Caco-2 (cell line): ENCODE measurements around the gene CLDN25. TPM values are rescaled to one million over a fixed set of nuclear protein-coding genes. Genes with fewer than 3 reads are reported as not detected.

Experiments used
- Bru-seq: library from RNA; stranded (reverse); fragments of 400-500 nt; gene quantifications from one replicate; lab custom pipeline; 2021; lab: Mats Ljungman, UMichigan
- BruChase-seq, 2 experiments: library from RNA; stranded (reverse); fragments of 400-500 nt; gene quantifications; one replicate each; lab custom pipeline; 2021; lab: Mats Ljungman, UMichigan
- BruUV-seq: library from RNA; stranded (reverse); fragments of 400-500 nt; replicated peaks from 2 replicates; lab custom pipeline; 2021; lab: Mats Ljungman, UMichigan
- CTCF ChIA-PET: fragments of 300-600 bp; sonication (Branson Sonifier 250); formaldehyde crosslinking; loops from one replicate; lab custom pipeline; 2022; ENCODE audit warnings: antibody characterized with exemption; lab: Charles Lee
- POLR2A ChIA-PET: fragments of 300-600 bp; sonication (Branson Sonifier 250); formaldehyde crosslinking; loops from one replicate; lab custom pipeline; 2022; ENCODE audit warnings: antibody characterized with exemption; lab: Charles Lee
- DNase-seq, 2 experiments: peaks; one replicate each; pipeline versions ENCODE4 v3.0.0 to v3.0.0-alpha.2; 2020 to 2022
- H3K27me3 ChIP-seq: replicated peaks from 2 replicates; pipeline ENCODE4 v1.6.0; 2011; ENCODE audit warnings: low read length; ENCODE audit not compliant: control insufficient read depth, insufficient read depth
- H3K36me3 ChIP-seq: 2 replicates; pipeline ENCODE4 v1.5.1; 2011; ENCODE audit warnings: low read length; ENCODE audit not compliant: control insufficient read depth, insufficient read depth
- H3K4me1 ChIP-seq: fragments of 250-450 bp; sonication (Bioruptor Pico); 2 replicates; pipeline ENCODE4 v1.5.1; 2020; ENCODE audit warnings: mild to moderate bottlenecking
- H3K4me3 ChIP-seq: 2 replicates; pipeline ENCODE4 v1.5.1; 2011; ENCODE audit warnings: low read depth, mild to moderate bottlenecking, control low read depth, low read length
- H3K9me3 ChIP-seq: fragments of 250-450 bp; sonication (Bioruptor Pico); 2 replicates; pipeline ENCODE4 v1.5.1; 2020; ENCODE audit warnings: mild to moderate bottlenecking, moderate library complexity
- H3K27ac Mint-ChIP-seq: one replicate; pipeline ENCODE4 v1.8.0; 2022; ENCODE audit warnings: mixed read lengths; ENCODE audit not compliant: unreplicated experiment
- H3K27me3 Mint-ChIP-seq: one replicate; pipeline ENCODE4 v1.8.0; 2022; ENCODE audit warnings: mixed read lengths; ENCODE audit not compliant: insufficient read depth, unreplicated experiment
- H3K36me3 Mint-ChIP-seq: one replicate; pipeline ENCODE4 v1.8.0; 2022; ENCODE audit warnings: mild to moderate bottlenecking, mixed read lengths; ENCODE audit not compliant: insufficient read depth, unreplicated experiment
- H3K4me1 Mint-ChIP-seq: one replicate; pipeline ENCODE4 v1.8.0; 2022; ENCODE audit warnings: low read depth, mixed read lengths; ENCODE audit not compliant: unreplicated experiment
- H3K4me3 Mint-ChIP-seq: one replicate; pipeline ENCODE4 v1.8.0; 2022; ENCODE audit warnings: mild to moderate bottlenecking, moderate library complexity, mixed read lengths; ENCODE audit not compliant: unreplicated experiment
- H3K9me3 Mint-ChIP-seq: one replicate; pipeline ENCODE4 v1.8.0; 2022; ENCODE audit warnings: mixed read lengths; ENCODE audit not compliant: unreplicated experiment
- intact Hi-C: fragments of 100-400 bp; cut with micrococcal nuclease; formaldehyde crosslinking; loops from one replicate; pipeline ENCODE4 v1.10.0; 2022; ENCODE audit not compliant: unreplicated experiment
- long read RNA-seq: library from polyadenylated mRNA; stranded (forward); transcript quantifications from one replicate; pipeline ENCODE4 v2.0.0, GENCODE V29; 2022
- total RNA-seq: library from RNA; stranded (reverse); gene quantifications from 2 replicates; pipeline ENCODE4 v1.2.3, GENCODE V29; 2022
- TF ChIP-seq, protein P1 (sequence below), 2 experiments: fragments of 200-600 bp in 1 of 2; IDR thresholded peaks; 1 replicate in 1 of 2; 2 replicates in 1 of 2; pipeline versions ENCODE4 v1.5.1 to v1.8.0; 2011 to 2022; ENCODE audit warnings: antibody characterized with exemption in 1 of 2, control low read depth in 1 of 2, inconsistent platforms in 1 of 2, low read depth in 1 of 2, low read length in 1 of 2, mild to moderate bottlenecking in 1 of 2, moderate library complexity in 1 of 2; ENCODE audit not compliant: insufficient read depth in 1 of 2, severe bottlenecking in 1 of 2, unreplicated experiment in 1 of 2

Gene CLDN25
- not detected in 2 replicates for total RNA-seq
- Bru-seq, nascent RNA = not detected
- BruChase-seq, experiment 1, labeled RNA remaining after a 2-hour chase = not detected
- not detected for BruChase-seq, experiment 2, labeled RNA remaining after a 6-hour chase
- long read RNA-seq = 0 reads

DNA sequence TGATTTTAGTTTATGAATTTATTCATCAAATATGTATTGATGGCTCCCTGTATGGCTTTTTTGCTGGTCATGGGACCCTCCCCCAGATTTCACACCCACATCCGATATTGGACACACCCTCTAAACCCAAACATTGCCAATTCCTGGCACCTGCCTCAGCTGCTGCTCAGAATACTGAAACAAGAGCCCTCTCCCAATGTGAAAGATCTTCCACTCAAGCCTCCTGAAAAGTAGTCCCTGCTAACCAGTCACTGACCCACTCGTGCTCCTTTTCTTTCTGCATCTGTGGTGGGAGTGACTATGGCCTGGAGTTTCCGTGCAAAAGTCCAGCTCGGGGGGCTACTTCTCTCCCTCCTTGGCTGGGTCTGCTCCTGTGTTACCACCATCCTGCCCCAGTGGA, at the start of gene CLDN25:
Gene CLDN25, plus strand, starts transcription at position 301 of the 400 bp plus-strand sequence. Its CDS starts 0 bp downstream, at position 301.
- intact Hi-C loops = no loop called here
- H3K27ac Mint-ChIP-seq = no peak within 1 kb of the TSS
- no peaks in the 10 kb centered on the region for H3K9me3 ChIP-seq
- ChIA-PET POLR2A (no interaction called here), CTCF (no interaction called here)
- H3K36me3 Mint-ChIP-seq = no peaks in the 10 kb centered on the region
- peaks cover 6% of the 10 kb centered on the region for H3K4me1 ChIP-seq
- DNase-seq = no peak
- no peak within 1 kb of the TSS for H3K4me3 ChIP-seq
- peaks cover 3% of the 10 kb centered on the region for H3K27me3 Mint-ChIP-seq
- no peak within 1 kb of the TSS for H3K4me3 Mint-ChIP-seq
- H3K9me3 Mint-ChIP-seq = no peaks in the 10 kb centered on the region
- no TSS peak for BruUV-seq
- peaks cover 1% of the 10 kb centered on the region; the same call in 1 of the 2 replicates for H3K27me3 ChIP-seq
- H3K36me3 ChIP-seq = no peaks in the 10 kb centered on the region
- TF ChIP-seq, protein P1, sequence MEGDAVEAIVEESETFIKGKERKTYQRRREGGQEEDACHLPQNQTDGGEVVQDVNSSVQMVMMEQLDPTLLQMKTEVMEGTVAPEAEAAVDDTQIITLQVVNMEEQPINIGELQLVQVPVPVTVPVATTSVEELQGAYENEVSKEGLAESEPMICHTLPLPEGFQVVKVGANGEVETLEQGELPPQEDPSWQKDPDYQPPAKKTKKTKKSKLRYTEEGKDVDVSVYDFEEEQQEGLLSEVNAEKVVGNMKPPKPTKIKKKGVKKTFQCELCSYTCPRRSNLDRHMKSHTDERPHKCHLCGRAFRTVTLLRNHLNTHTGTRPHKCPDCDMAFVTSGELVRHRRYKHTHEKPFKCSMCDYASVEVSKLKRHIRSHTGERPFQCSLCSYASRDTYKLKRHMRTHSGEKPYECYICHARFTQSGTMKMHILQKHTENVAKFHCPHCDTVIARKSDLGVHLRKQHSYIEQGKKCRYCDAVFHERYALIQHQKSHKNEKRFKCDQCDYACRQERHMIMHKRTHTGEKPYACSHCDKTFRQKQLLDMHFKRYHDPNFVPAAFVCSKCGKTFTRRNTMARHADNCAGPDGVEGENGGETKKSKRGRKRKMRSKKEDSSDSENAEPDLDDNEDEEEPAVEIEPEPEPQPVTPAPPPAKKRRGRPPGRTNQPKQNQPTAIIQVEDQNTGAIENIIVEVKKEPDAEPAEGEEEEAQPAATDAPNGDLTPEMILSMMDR (IDR thresholded peaks at IDR 0.05; ENCODE audit: insufficient read depth in 1 of 2, low read depth in 1 of 2, low read length in 1 of 2, severe bottlenecking in 1 of 2, unreplicated experiment in 1 of 2) = no peak
- H3K4me1 Mint-ChIP-seq = peaks cover 12% of the 10 kb centered on the region

DNA sequence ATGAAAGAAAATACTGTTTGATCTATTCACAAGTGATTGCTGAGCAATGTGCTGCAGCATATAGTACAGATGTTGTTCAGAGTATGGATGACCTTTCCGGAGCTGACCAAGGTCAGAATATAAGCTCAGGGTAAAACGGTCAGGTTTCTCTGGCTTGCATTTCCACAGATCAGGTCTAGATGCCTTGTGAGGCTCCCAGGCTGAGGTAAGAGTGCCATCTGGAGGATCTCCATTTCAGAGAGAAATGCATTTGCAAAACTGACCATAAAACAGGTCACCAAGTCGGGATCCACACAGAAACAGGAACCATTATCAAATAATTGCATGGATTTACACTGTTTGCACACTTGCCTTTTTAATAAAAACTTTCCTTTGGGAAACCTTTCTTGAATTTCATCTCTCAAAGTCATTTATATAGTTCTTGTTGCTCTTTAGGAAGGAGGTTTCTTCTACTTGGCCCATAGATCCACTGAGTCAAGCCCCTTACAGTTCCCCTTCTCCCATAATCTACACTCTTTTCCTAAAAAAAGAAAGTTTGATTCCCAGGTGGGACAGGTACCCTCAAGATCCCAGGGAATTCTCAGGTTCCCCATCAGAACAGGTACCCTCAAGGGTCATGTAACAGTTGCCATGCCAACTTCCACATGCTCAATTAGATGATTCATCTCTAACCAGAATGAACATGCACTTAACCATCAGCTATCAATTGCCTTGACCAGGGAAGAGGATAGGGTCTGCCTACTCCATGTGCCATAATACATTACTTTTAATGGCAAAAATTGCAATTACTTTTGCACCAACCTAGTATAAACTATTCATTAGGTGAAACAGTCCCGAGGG, 48.5 kb upstream of the CLDN25 start:
- no peak overlapping the region for H3K4me3 Mint-ChIP-seq
- POLR2A ChIA-PET = interaction anchor here (0.5 kb wide), 2 partner anchors 160 to 408 kb away, joined by 4 to 7 read pairs; no protein-coding TSS in a partner anchor
- peak; percentile 83 to 86 for DNase-seq
- Histone ChIP-seq H3K36me3 (peaks cover 3% of the 10 kb centered on the region; the same call in 1 of the 2 replicates), H3K27me3 (no peaks in the 10 kb centered on the region), H3K4me3 (no peak overlapping the region), H3K4me1 (peaks cover 45% of the 10 kb centered on the region), H3K9me3 (no peaks in the 10 kb centered on the region)
- no peaks in the 10 kb centered on the region for H3K27me3 Mint-ChIP-seq
- no peaks in the 10 kb centered on the region for H3K9me3 Mint-ChIP-seq
- no peak overlapping the region for H3K27ac Mint-ChIP-seq
- TF ChIP-seq, protein P1 (IDR thresholded peaks at IDR 0.05; ENCODE audit: insufficient read depth in 1 of 2, low read depth in 1 of 2, low read length in 1 of 2, severe bottlenecking in 1 of 2, unreplicated experiment in 1 of 2) = peak; percentile 89 to 92
- no TSS peak for BruUV-seq
- intact Hi-C loops = loop anchor here (1.0 to 5.0 kb wide), 8 partner anchors 144 to 1144 kb away; partner anchors contain the start of gene DRD2
- CTCF ChIA-PET = interaction anchor here (0.5 to 2.5 kb wide), 31 partner anchors 10 to 547 kb away, joined by 3 to 14 read pairs (median 4); partner anchors contain the start of genes ANKK1, TTC12 and ZW10
- peaks cover 27% of the 10 kb centered on the region for H3K4me1 Mint-ChIP-seq
- H3K36me3 Mint-ChIP-seq = peaks cover 38% of the 10 kb centered on the region

DNA sequence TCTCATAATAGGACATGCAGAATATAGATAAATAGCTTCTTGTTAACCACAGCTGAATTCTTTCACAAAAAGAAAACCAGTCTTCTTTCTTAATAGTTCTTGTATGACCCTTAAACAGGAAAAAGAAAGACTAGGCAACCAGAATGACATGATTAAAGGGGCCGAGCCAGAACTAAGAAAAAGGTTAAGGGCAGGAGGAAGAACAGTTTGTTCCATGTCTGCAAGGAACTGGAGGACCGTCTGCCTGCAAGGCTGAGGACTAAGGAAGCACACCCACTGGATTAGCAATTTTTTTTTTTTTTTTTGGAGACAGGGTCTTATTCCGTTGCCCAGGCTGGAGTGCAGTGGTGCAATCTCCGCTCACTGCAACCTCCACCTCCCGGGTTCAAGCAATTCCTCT, 47.5 kb upstream of the CLDN25 start:
- Histone ChIP-seq H3K4me1 (peaks cover 35% of the 10 kb centered on the region), H3K36me3 (peaks cover 7% of the 10 kb centered on the region), H3K9me3 (no peaks in the 10 kb centered on the region), H3K4me3 (no peak overlapping the region), H3K27me3 (no peaks in the 10 kb centered on the region)
- H3K27ac Mint-ChIP-seq = no peak overlapping the region
- intact Hi-C loops = loop anchor here (5.0 kb wide), 1 partner anchor 1145 kb away; no protein-coding TSS in a partner anchor
- POLR2A ChIA-PET = no interaction called here
- DNase-seq = no peak
- CTCF ChIA-PET = interaction anchor here (2.4 to 2.5 kb wide), 2 partner anchors 64 to 418 kb away, joined by 12 to 14 read pairs; partner anchors contain the start of gene TTC12
- H3K4me3 Mint-ChIP-seq = no peak overlapping the region
- peaks cover 48% of the 10 kb centered on the region for H3K36me3 Mint-ChIP-seq
- H3K27me3 Mint-ChIP-seq = no peaks in the 10 kb centered on the region
- no TSS peak for BruUV-seq
- no peaks in the 10 kb centered on the region for H3K9me3 Mint-ChIP-seq
- peaks cover 18% of the 10 kb centered on the region for H3K4me1 Mint-ChIP-seq
- TF ChIP-seq, protein P1 (IDR thresholded peaks at IDR 0.05; ENCODE audit: insufficient read depth in 1 of 2, low read depth in 1 of 2, low read length in 1 of 2, severe bottlenecking in 1 of 2, unreplicated experiment in 1 of 2) = no peak
